ENCODE measurements around the gene ACCSL.

GRCh38 chr11:44088377-44088776, 40.6 kb downstream of the ACCSL start:
- TF ChIP-seq, protein P1, sequence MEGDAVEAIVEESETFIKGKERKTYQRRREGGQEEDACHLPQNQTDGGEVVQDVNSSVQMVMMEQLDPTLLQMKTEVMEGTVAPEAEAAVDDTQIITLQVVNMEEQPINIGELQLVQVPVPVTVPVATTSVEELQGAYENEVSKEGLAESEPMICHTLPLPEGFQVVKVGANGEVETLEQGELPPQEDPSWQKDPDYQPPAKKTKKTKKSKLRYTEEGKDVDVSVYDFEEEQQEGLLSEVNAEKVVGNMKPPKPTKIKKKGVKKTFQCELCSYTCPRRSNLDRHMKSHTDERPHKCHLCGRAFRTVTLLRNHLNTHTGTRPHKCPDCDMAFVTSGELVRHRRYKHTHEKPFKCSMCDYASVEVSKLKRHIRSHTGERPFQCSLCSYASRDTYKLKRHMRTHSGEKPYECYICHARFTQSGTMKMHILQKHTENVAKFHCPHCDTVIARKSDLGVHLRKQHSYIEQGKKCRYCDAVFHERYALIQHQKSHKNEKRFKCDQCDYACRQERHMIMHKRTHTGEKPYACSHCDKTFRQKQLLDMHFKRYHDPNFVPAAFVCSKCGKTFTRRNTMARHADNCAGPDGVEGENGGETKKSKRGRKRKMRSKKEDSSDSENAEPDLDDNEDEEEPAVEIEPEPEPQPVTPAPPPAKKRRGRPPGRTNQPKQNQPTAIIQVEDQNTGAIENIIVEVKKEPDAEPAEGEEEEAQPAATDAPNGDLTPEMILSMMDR (IDR thresholded peaks at IDR 0.05), result no peak
- no peak for TF ChIP-seq EZH2 (IDR thresholded peaks at IDR 0.05)
- TF ChIP-seq EZH2phosphoT487 (IDR thresholded peaks at IDR 0.05), result no peak

All from neural progenitor cell (in vitro differentiated cells).